Left ventricle myocardium superior (tissue), 1 donor: ENCODE data around the gene SLC38A9. TPM values are rescaled to one million over a fixed set of nuclear protein-coding genes. Genes with fewer than 3 reads are reported as not detected.
A peak's percentile ranks its signal among the peaks of the same experiment; 100 is the strongest.
"Not testable (repeated sequence)": the region's sequence is repeated elsewhere in the genome, so short reads cannot be mapped to it uniquely, and the experiment has no call there.

Experiments used
- ATAC-seq: fragments of 200-7000 bp; cut with Tn5 transposase; one replicate; pipeline ENCODE4 v1.9.1; 2020; ENCODE audit warnings: mild to moderate bottlenecking, moderate library complexity
- DNase-seq: peaks from one replicate; pipeline ENCODE4 v3.0.0-alpha.2; 2020
- intact Hi-C: fragments of 100-400 bp; cut with micrococcal nuclease; formaldehyde crosslinking; loops from one replicate; pipeline ENCODE4 v1.11.0; 2022
- long read RNA-seq: library from polyadenylated mRNA; unstranded; transcript quantifications from one replicate; pipeline ENCODE4 v2.0.0, GENCODE V29; 2021
- total RNA-seq: library from RNA; stranded (reverse); fragmentation: NEBNext Ultra II Directional; extraction: Animal tissue kit (Norgen Biotek cat#: 25700); gene quantifications from one replicate; pipeline ENCODE4 v1.2.1, GENCODE V29; 2021
- donor health status: DM: no; HTN: yes; CAD: no; lungs with severe emphysema.

The SLC38A9 gene, protein sequence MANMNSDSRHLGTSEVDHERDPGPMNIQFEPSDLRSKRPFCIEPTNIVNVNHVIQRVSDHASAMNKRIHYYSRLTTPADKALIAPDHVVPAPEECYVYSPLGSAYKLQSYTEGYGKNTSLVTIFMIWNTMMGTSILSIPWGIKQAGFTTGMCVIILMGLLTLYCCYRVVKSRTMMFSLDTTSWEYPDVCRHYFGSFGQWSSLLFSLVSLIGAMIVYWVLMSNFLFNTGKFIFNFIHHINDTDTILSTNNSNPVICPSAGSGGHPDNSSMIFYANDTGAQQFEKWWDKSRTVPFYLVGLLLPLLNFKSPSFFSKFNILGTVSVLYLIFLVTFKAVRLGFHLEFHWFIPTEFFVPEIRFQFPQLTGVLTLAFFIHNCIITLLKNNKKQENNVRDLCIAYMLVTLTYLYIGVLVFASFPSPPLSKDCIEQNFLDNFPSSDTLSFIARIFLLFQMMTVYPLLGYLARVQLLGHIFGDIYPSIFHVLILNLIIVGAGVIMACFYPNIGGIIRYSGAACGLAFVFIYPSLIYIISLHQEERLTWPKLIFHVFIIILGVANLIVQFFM
- total RNA-seq: 5.7 TPM
- long read RNA-seq, partial matches to known transcripts: 0 of 4 reads
- long read RNA-seq, other reads (novel, unspliced or antisense): 0 of 4 reads

DNA sequence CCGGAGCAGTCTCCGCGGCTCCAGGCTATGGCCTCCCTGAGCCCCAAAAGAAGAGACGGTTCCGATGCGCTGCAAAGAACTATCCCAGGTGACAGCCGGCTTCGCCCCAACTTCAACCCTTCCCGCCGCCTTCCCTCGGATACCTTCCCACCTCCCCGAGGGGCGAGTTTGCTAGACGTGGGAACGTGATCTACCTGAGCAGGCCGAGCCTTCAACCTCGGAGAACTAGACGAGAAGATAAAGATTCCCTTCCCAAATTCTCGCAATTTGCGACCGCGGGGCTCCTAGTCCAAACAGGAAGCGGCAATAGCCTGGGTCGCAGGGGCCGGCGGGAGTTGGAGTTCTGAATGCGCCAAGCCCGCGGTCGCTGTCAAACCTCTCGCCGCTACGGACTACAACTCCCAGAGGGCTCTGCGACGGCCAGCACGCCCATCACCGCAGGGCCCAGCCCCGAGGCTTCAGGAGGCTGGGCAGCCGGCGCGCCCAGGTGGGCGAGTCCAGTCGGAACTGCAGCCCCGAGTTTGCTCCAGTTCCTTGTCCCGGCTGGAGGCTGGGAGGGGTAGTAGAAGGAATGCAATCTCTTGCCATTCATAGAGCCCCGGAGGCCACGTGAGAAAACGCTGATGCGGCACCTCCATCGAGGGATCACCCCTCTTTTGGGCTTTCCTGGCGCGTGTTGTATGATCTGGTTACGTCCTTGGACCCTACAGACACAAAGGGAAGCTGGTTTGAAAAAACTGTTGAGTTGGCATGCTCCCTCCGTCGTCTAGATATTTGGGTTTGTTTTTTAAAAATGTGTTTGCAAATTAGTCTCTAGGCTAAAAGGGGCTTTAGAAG is at the start of gene SLC38A9:
Gene SLC38A9 (minus strand): TSS at position 302 of the 837 bp plus-strand sequence. CDS start 14,366 bp downstream, outside the sequence.
- intact Hi-C loops: no loop called here

DNA sequence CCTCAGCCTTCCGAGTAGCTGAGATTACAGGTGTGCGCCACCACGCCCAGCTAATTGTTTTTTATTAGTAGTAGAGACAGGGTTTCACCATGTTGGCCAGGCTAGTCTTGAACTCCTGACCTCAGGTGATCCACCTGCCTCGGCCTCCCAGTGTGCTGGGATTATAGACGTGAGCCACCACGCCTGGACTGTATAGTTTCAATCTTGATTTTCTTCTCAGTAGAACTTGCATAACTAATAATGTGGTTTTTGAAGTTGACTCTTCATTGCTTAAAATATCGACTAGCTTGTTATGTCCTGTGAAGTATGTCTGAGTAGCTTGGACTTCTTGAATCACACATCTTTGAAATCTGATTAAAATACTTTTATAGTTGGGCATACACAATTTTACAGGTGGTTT is 49.6 kb upstream of the SLC38A9 start:
- DNase-seq, intact Hi-C loops, ATAC-seq: not testable (repeated sequence)

More for the DNA sequence above, at the start of gene SLC38A9:
- peak; percentile 100 for ATAC-seq
- peak; percentile 97 for DNase-seq

DNA sequence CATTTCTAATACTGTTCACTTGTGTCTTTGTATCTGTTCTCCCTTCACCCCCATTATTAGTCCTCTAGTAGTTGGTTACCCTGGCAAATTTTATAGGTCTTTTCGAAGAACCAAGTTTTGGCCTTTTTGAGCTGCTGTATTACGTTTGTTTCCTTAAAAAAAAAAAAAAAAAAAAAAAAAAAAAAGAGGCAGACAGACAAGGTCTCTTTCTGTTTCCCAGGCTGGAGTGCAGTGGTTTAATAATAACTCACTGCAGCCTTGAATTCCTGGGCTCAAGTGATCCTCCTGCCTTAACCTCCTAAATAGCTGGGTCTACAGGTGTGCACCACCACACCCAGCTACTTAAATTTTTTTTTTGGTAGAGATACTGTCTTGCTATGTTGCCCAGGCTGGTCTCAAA is 46.6 kb upstream of the SLC38A9 start:
- intact Hi-C loops: no loop called here

DNA sequence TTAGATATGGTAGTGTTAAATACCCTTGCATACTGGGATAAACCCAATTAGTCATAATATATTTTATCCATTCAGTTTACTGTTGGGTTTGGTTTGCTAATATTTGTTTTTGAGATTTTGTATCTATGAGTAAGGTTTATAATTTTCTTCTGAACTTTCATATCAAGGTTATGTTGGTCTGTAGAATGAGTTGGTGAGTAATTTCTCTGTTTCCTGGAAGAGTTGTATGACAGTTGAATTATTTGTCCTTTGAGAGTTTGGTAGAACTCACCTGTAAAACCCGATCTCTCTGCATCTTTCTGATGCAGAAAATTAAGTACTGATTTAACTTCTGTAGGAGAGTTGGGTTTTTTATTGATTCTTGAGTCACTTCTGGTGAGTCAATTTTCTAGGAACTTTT is 46.1 kb upstream of the SLC38A9 start:
- intact Hi-C loops: no loop called here
- DNase-seq: no peak
- no peak for ATAC-seq

More for the DNA sequence above, 46.6 kb upstream of the SLC38A9 start:
- no peak for ATAC-seq
- DNase-seq: no peak

DNA sequence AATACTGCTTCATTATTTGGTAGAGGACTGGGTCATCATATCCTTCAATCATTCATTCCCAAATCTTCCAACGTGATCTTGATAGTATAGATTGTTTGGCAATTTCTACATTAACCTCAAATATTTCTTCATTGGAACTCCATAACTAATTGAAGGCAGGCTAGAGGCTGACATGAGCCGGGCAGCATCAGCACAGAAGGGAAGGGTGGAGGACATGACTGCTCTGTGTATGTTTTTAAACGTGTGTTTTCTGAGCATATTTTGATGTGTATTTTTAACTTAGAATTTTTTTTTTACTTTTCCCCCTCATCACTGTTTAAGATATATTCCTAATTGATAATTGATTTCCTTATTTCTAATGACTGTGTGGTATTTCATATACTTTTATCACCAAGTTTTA is 38.4 kb upstream of the SLC38A9 start:
- intact Hi-C loops: no loop called here
- ATAC-seq (no peak), DNase-seq (no peak)

DNA sequence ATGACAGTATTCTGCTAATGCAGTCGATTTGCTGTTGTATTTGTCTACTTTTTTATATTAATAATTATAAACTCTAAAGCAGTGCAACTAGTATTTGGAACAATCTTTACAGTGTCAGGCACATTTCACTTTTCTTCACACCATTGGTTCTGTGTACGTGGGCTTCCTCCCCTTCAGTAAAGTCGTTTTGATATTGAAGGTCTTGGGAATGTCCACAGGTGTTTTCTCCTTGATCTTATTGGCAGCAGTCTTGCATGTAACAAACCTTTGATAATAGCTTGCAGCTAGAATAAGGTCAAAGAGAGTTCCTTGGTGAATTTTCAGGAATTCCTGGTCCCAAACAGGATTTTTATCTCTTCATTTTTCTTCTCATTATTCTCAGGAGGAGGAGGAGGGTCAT is 37.9 kb upstream of the SLC38A9 start:
- ATAC-seq: no peak
- intact Hi-C loops: no loop called here
- DNase-seq: no peak

DNA sequence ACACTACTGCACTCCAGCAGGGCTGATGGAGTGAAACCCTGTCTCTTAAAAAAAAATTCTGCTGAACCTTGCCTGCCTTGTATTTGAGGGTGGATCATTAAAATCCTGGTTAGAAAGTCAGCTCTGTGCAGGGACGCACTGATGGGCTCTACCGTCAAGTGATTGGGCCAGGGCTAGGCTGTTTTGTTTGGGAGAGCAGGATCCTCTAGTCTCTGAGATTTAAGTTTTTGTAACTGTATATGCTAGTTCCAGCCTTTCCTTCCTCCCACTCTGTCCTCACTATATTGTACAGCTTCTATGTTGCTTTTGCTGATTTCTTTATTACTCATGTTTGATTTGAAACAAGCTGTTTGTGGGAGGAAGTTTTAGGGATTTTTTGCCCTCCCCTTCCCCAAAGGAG is 37.3 kb upstream of the SLC38A9 start:
- intact Hi-C loops: no loop called here
- DNase-seq: no peak
- ATAC-seq: no peak

DNA sequence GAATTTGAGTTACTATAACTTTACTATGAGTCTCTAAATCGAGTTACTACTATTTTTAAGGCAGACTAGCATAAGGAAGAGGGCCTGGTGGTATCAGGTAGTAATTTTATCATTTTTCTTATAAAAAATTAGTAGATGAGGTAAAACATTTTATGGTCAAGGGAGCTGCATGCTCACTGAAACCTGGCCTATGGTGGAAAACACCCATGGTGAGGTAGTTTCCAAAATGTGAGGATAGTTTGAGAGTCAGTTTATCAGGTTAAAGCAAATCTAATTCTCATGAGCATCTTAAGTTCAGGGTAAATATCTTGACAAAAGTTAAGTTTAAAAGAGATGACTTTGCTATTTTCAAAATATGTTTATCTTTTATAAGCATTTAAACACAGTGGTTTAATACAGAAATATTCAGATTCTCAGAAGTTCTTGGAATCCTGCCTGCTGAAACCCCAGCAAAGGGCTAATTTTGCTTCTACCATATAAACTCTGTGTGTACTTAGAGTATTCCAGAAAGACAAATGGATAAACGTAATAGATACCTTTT is 35.7 kb upstream of the SLC38A9 start:
- intact Hi-C loops: no loop called here
- no peak for DNase-seq
- ATAC-seq: no peak

DNA sequence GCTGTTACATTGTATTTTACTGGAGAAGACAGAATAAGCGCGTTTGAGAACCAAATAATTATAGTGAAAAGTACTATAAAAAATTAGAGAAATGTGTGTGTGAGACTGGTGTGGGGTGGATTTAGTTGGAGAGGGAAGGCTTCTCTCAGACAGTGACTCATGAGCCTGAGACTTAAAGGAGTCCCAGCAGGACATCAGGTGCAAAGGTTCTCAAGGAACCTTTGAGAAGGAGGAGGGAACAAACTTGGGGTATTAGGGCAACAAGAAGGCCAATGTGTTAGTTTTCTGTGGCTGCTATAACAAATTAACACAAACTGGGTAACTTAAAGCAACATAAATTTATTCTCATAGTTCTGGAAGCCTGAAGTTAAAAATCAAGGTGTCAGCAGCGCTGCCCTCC is 30.7 kb upstream of the SLC38A9 start:
- no peak for DNase-seq
- no peak for ATAC-seq
- intact Hi-C loops: no loop called here

DNA sequence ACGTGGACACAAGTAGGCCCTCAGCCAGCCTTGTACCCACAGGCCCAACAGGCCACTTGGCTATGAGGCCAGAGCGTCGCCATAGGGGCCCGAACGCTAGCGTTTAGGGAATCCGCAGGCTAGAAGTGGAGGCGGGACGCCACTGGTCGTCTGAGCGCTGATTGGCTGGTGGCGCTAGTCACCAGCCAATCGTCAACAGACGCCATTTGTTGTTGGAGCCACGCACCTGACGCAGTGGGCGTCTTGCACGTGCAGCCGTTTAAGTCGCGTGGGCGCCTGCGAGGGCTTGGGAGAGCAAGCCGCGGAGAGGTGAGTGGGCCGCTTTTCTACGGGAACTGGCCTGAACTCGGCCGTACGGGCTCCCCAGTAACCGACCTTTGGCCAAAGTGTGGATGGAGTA is 25.7 kb upstream of the SLC38A9 start, which contains the start of gene DDX4:
Gene DDX4 (plus strand): TSS at position 269 of the 400 bp plus-strand sequence. CDS start 903 bp downstream, outside the sequence.
- intact Hi-C loops: no loop called here
- ATAC-seq (no peak), DNase-seq (no peak)

DNA sequence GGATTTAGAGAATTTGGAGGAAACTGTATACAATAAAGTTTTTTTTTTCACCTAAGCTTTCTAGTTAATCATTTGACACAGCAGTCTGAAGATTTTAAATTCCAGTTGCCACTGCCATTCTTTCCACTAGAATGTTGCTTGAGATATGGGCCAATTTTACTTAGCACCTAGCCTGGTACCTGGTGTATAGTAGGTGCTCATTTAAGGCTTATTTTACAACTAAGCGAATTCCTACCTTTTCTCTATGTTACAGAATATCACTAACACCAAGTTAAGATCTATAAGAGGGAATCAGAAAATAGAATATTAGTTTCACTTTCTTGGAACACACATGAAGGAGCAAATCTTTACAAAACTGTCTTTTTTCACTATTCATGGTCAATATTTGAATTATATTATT is 22.5 kb upstream of the SLC38A9 start:
- intact Hi-C loops: no loop called here
- DNase-seq: no peak
- ATAC-seq: no peak

DNA sequence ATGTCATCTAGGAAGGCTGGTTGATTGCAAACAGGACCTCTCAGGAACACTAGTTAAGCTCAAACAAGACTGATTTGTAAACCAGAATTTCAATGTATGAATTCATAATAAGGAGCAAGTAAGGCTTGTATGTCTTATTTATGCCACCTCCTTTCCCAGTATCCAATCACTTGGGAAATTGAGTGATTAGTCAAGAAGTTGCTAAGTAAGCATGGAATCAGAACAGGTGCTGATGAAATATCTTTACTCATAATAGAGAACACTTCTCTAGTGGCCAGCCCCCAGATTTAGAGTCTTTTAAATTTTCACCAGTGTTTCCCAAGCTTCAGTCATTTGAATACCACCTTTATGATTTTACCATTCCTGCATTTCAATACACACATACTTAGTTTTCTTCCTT is 20.5 kb upstream of the SLC38A9 start:
- ATAC-seq: no peak
- intact Hi-C loops: no loop called here
- DNase-seq: no peak

DNA sequence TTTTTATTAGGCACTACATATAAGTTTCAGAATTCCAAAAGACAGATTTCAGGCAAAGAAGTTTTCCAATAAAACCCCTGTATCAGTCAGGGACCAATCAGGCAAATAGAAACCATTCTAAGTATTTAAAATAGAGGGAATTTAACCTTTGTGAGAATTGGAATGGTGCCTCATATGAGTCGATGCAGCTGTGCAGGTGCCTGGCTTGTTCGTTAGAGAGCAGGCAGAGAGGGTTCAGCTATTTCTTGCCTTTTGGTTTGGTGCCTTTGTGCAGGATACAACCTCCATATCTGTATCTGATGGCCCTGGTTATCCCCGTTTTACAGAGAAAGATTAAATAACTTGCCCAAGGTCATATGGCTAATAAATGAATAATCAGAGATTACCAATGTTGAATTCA is 19.7 kb upstream of the SLC38A9 start:
- intact Hi-C loops: no loop called here
- ATAC-seq (no peak), DNase-seq (no peak)

DNA sequence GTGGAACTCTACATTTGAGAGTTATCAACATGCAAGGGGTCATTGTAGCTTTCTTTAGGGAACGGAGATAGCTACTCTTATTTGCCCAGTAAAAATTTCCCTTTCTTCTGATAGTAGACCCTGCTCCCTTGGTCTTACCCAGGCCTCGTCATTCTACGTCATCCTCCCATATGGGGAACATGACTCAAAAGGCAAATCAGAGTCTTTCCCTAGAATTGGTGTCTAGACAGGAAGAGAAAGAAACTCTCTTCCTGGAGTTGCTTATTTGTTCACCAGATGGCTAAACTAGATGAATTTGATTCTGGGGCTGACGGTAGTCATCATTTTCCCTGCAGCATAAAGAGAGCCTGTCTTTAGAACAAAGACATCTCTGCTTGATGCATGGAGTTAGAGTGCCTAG is 12.2 kb upstream of the SLC38A9 start:
- no peak for DNase-seq
- intact Hi-C loops: no loop called here
- no peak for ATAC-seq

DNA sequence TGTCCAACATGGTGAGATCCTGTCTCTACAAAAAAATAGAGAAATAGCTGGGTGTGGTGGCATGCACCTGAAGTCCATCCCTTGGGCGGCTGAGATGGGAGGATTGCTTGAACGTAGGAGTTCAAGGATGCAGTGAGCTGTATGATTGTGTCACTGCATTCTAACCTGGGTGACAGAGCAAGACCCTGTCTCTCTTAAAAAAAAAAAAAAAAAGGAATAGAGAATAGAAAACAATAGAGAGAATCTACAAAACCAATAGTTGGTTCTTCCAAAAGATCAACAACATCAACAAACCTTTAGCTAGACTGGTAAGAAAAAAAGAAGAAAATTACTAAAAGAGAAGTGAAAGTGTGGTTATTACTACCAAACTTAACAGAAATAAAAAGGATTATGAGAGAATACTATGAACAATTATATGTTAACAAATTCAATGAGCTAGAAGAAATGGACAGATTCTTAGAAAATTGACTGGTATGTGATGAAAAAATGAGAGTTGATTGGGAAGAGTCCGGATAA is 8.1 kb upstream of the SLC38A9 start:
- intact Hi-C loops: no loop called here
- DNase-seq (no peak), ATAC-seq (no peak)

DNA sequence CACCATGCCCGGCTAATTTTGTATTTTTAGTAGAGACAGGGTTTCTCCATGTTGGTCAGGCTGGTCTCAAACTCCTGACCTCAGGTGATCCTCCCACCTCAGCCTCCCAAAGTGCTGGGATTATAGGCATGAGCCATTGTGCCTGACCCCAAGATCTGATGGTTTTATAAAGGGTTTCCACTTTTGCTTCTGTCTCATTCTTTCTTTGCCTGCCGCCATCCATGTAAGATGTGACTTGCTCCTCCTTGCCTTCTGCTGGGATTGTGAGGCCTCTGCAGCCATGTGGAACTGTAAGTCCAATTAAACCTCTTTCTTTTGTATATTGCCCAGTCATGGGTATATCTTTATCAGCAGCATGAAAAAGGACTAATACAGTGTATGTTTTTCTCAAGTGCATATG is 6.9 kb upstream of the SLC38A9 start:
- DNase-seq, intact Hi-C loops, ATAC-seq: not testable (repeated sequence)

DNA sequence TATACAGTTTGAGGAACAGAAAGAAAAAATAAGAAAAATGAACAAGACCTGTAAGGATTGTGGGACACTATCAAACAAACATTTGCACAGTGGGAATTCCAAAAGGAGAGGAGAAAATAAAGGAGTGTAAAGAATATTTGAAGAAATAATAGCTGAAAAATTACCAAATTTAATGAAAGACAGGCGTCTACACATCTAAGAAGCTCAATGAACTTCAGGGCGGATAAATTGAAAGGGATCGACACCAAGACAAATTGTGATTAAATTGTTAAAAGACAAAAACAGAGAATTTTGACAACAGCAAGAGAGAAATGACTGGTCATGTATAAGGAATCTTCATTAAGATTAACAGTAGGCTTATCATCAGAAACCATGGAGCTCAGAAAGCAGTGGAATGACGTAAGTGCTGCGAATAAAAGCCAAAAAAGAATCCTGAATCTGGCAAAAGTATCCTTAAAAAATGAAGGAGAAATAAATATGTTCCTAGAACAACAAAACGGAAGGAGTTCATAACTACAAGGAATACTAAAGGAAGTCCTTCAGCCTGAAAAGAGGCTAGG is 3.5 kb upstream of the SLC38A9 start:
- intact Hi-C loops: no loop called here
- no peak for ATAC-seq
- no peak for DNase-seq

DNA sequence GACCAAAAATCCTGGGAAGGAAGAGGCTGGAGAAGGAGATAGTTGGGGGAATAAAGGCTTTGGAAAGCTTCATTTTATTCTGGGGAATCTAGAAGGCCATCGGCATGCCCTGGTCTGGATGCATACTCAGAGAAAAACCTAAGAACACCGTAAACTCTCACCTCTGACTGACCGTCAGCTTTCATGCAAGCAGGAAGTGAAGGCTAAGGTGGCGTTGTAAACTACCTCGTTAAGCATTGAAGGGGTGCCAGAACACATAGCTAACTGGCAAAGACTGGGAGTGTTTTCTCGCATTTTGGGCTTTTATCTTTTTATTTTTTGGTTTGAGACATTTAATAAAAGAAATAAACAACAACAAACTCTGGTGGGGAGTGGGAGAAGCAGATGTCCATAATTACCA is 2.6 kb upstream of the SLC38A9 start:
- DNase-seq (no peak), ATAC-seq (no peak)
- intact Hi-C loops: no loop called here

DNA sequence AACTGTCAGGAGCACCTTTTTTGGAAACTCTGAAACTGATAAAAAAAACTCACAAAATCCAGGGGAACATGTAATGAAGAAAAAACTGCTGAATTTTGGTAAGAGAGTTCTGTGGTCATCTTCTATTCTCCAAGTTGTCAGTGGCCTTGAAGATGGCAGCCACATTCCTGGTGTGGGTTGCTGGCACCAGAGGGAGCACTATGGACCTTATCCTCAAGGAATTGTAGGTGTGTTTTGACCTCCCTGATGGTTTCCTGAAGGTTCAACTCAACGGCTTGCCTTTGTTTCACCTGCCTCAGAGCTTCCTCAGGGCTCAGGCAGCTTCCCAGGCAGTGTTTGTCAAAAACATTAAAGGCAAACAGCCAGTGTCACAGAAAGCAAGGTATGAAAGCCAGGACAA is 2.2 kb upstream of the SLC38A9 start:
- intact Hi-C loops: no loop called here
- no peak for DNase-seq
- ATAC-seq: no peak
